Muscle layer of duodenum (tissue), 2 donors: ENCODE measurements around the gene SRGAP2.
A peak's percentile ranks its signal among the peaks of the same experiment; 100 is the strongest.
"Not testable (repeated sequence)": the region's sequence is repeated elsewhere in the genome, so short reads cannot be mapped to it uniquely, and the experiment has no call there.

ENCODE experiments used
- H3K27ac ChIP-seq: one replicate; pipeline ENCODE4 v1.7.0; 2013; ENCODE audit warnings: mild to moderate bottlenecking, low read length
- H3K27me3 ChIP-seq: one replicate; pipeline ENCODE4 v1.7.0; 2013; ENCODE audit warnings: low read depth, mild to moderate bottlenecking, control low read depth, low read length
- H3K36me3 ChIP-seq, 2 donors: one replicate each; pipeline ENCODE4 v1.7.0; 2013; ENCODE audit warnings: low read length in 2 of 2, control low read depth in 1 of 2, mild to moderate bottlenecking in 1 of 2; ENCODE audit not compliant: insufficient read depth in 2 of 2, control insufficient read depth in 1 of 2
- H3K4me1 ChIP-seq, 2 donors: one replicate each; pipeline ENCODE4 v1.7.0; 2013; ENCODE audit warnings: low read length in 2 of 2, mild to moderate bottlenecking in 2 of 2, control low read depth in 1 of 2, moderate library complexity in 1 of 2; ENCODE audit not compliant: insufficient read depth in 2 of 2, control insufficient read depth in 1 of 2
- H3K4me3 ChIP-seq, 2 donors: one replicate each; pipeline ENCODE4 v1.7.0; 2013; ENCODE audit warnings: low read length in 2 of 2, low read depth in 1 of 2, mild to moderate bottlenecking in 1 of 2
- H3K9me3 ChIP-seq, 2 donors: one replicate each; pipeline ENCODE4 v1.7.0; 2013; ENCODE audit warnings: low read length in 2 of 2, control low read depth in 1 of 2, mild to moderate bottlenecking in 1 of 2; ENCODE audit not compliant: control insufficient read depth in 1 of 2
- donor health status: healthy.

The SRGAP2 gene

GRCh38 chr1:206203364-206204158 lies at the start of gene SRGAP2:
SRGAP2 (plus strand) TSS chr1:206203541; CDS start chr1:206205971, 2,430 bp downstream.
- peak within 1 kb of the TSS in 1 of 2 donors; percentile 42 for H3K4me3 ChIP-seq
- not testable (repeated sequence) for H3K4me1 ChIP-seq, H3K27ac ChIP-seq, H3K9me3 ChIP-seq, H3K36me3 ChIP-seq, H3K27me3 ChIP-seq

DNA sequence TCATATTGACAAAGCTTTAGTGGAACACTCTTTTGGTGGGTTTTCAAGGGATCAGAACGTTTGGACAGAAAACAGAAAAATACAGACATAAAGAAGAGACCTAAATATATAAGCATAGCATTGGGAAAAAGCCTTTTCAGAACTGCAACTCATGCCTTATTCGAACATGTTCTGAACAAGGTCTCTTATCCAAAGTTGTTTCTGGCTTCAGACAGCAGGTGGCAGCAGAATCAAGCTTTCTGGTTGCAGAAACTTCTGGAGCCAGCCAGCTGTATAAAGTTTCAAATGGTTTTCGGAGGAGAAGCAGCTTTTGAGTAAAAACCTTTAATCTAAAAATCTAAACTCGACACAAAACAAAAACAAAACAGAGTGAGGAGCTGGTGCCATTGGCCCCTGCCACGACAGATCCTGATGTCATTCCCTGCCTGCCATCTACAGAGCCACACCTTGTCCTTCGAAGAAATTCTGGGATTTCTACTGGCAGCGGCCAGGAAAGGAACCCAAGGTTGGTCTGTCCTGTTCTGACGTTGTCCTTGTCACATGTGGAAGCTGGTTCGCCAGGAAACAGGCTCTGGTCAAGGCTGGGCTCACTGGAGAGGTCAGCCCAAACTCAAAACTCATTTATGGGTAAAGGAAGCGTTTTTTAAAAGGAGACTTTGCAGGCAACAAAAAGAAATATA lies 35.9 kb upstream of the SRGAP2 start:
- H3K4me1 ChIP-seq, H3K36me3 ChIP-seq, H3K4me3 ChIP-seq, H3K27me3 ChIP-seq, H3K9me3 ChIP-seq, H3K27ac ChIP-seq: not testable (repeated sequence)

- H3K27me3 ChIP-seq, H3K36me3 ChIP-seq, H3K27ac ChIP-seq, H3K4me1 ChIP-seq, H3K9me3 ChIP-seq, H3K4me3 ChIP-seq: not testable (repeated sequence)
These were observed 33.5 kb upstream of the SRGAP2 start for GRCh38 chr1:206169794-206170193.

GRCh38 chr1:206173110-206173719 lies 30.1 kb upstream of the SRGAP2 start:
- not testable (repeated sequence) for H3K27ac ChIP-seq, H3K36me3 ChIP-seq, H3K4me3 ChIP-seq, H3K9me3 ChIP-seq, H3K27me3 ChIP-seq, H3K4me1 ChIP-seq

GRCh38 chr1:206174182-206174868 lies 29.0 kb upstream of the SRGAP2 start:
- H3K36me3 ChIP-seq, H3K4me3 ChIP-seq, H3K27ac ChIP-seq, H3K27me3 ChIP-seq, H3K9me3 ChIP-seq, H3K4me1 ChIP-seq: not testable (repeated sequence)

GRCh38 chr1:206175459-206176113 lies 27.8 kb upstream of the SRGAP2 start:
- not testable (repeated sequence) for H3K9me3 ChIP-seq, H3K27ac ChIP-seq, H3K36me3 ChIP-seq, H3K4me1 ChIP-seq, H3K27me3 ChIP-seq, H3K4me3 ChIP-seq

DNA sequence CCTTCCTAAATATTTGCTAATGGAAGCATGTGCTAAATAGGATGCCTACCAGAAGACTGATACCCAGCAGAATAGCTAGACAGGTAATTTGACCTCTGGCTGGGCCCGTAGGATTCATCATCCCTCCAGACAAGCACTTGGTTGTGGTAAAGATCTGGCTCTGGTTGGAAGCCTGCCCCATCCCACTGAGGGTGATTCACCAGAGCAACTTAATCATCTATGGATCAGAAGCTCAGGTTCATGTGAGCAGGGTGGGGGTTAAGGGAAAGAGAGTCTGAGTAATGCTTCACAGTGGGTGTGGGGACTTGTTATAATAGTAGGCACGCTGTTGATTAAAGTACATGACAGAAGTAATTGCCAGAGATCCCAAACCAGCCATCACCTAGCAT lies 27.2 kb upstream of the SRGAP2 start:
- not testable (repeated sequence) for H3K9me3 ChIP-seq, H3K27me3 ChIP-seq, H3K36me3 ChIP-seq, H3K27ac ChIP-seq, H3K4me1 ChIP-seq, H3K4me3 ChIP-seq

GRCh38 chr1:206178061-206178989 lies 25.0 kb upstream of the SRGAP2 start:
- H3K36me3 ChIP-seq, H3K4me1 ChIP-seq, H3K27ac ChIP-seq, H3K27me3 ChIP-seq, H3K4me3 ChIP-seq, H3K9me3 ChIP-seq: not testable (repeated sequence)

DNA sequence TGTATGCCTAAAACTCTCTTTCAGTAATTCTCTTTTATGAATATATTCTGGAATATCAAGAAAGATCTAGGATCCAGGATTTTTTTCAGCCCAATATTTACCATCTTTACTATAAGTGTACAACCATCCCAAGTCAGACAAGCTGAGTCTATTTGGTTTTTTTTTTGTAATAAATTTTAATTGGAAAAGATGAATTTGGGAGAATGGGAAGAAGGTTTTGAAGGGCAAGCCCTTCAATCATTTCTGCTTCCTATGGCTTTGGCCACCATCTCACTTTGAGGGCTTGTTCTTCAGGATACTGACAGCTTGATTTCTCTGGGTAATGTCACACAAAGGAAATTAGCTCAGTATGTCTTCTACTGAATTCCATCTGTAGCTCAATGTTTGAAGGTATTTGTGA lies 23.7 kb upstream of the SRGAP2 start:
- not testable (repeated sequence) for H3K27ac ChIP-seq, H3K4me1 ChIP-seq, H3K27me3 ChIP-seq, H3K36me3 ChIP-seq, H3K4me3 ChIP-seq, H3K9me3 ChIP-seq

- H3K27me3 ChIP-seq, H3K36me3 ChIP-seq, H3K4me3 ChIP-seq, H3K9me3 ChIP-seq, H3K4me1 ChIP-seq, H3K27ac ChIP-seq: not testable (repeated sequence)
These were observed 20.7 kb upstream of the SRGAP2 start for GRCh38 chr1:206182368-206183317.
